Measurements from ENCODE around the gene CACNB4. TPM values are rescaled to one million over a fixed set of nuclear protein-coding genes. Genes with fewer than 3 reads are reported as not detected.
"Not testable (repeated sequence)": the region's sequence is repeated elsewhere in the genome, so short reads cannot be mapped to it uniquely, and the experiment has no call there.

CACNB4 gene
- total and polyA plus RNA-seq, 4 experiments from 2014 or later, result 0.47 to 0.64 TPM; not detected in 2

DNA sequence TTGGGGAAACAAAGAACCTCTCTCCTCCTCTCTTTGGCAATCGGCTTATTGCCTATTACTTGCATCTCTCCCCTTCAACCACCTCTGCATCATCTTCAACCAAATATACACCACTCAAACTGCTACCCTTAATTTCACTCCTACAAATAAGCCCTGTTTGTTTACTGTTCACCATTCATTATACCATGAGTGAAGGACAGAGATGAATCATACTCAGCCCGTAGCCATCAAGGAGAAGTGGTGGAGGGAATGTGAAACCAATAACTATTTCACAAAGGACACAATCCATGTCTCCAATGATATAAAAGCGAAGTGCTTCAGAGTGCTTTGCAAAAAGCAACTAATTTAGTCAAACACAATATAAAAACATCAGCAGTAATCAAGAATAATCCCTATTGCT is 76.8 kb downstream of the CACNB4 start:
- Histone ChIP-seq H3K36me3 (ENCODE audit: insufficient read depth, low read length) (no peaks in the 10 kb centered on the region), H3K27me3 (ENCODE audit: insufficient read depth, low read length) (no peaks in the 10 kb centered on the region), H3K27ac (ENCODE audit: low read depth, low read length) (no peak overlapping the region), H3K4me1 (ENCODE audit: insufficient read depth, low read length) (no peaks in the 10 kb centered on the region), H3K4me3 (ENCODE audit: low read length in 2 of 2) (no peak overlapping the region), H3K9me3 (ENCODE audit: control insufficient read depth in 1 of 2, low read length in 2 of 2) (no peaks in the 10 kb centered on the region)
- H3K36me3 Mint-ChIP-seq, result no peaks in the 10 kb centered on the region
- H3K4me1 Mint-ChIP-seq, result peaks cover 6 to 10% (median 8%) of the 10 kb centered on the region in 4 donors
- peaks cover 1 to 11% of the 10 kb centered on the region in 2 donors for H3K27me3 Mint-ChIP-seq
- no peak for DNase-seq
- H3K9me3 Mint-ChIP-seq, result no peaks in the 10 kb centered on the region
- H3K27ac Mint-ChIP-seq, result no peak overlapping the region
- intact Hi-C loops (cut with micrococcal nuclease), result no loop called here
- no peak overlapping the region for H3K4me3 Mint-ChIP-seq
- CTCF ChIA-PET (ENCODE audit: partially characterized antibody), result interaction anchor here (0.9 kb wide), 1 partner anchor 9 kb away, joined by 4 read pairs; no protein-coding TSS in a partner anchor
- POLR2A ChIA-PET (ENCODE audit: partially characterized antibody), result no interaction called here

GRCh38 chr2:152021001-152021400 is 77.8 kb downstream of the CACNB4 start:
- H3K4me1 Mint-ChIP-seq; H3K27me3 ChIP-seq (ENCODE audit: insufficient read depth, low read length); H3K4me3 Mint-ChIP-seq; H3K36me3 ChIP-seq (ENCODE audit: insufficient read depth, low read length); H3K4me1 ChIP-seq (ENCODE audit: insufficient read depth, low read length); H3K9me3 ChIP-seq (ENCODE audit: control insufficient read depth in 1 of 2, low read length in 2 of 2); POLR2A ChIA-PET (ENCODE audit: partially characterized antibody); DNase-seq; H3K4me3 ChIP-seq (ENCODE audit: low read length in 2 of 2); H3K36me3 Mint-ChIP-seq; H3K27ac ChIP-seq (ENCODE audit: low read depth, low read length); H3K27ac Mint-ChIP-seq; intact Hi-C loops (cut with micrococcal nuclease); H3K9me3 Mint-ChIP-seq: not testable (repeated sequence)
- CTCF ChIA-PET (ENCODE audit: partially characterized antibody), result interaction anchor here (0.9 kb wide), 1 partner anchor 8 kb away, joined by 4 read pairs; no protein-coding TSS in a partner anchor
- peaks cover 3 to 11% of the 10 kb centered on the region in 2 donors for H3K27me3 Mint-ChIP-seq

DNA sequence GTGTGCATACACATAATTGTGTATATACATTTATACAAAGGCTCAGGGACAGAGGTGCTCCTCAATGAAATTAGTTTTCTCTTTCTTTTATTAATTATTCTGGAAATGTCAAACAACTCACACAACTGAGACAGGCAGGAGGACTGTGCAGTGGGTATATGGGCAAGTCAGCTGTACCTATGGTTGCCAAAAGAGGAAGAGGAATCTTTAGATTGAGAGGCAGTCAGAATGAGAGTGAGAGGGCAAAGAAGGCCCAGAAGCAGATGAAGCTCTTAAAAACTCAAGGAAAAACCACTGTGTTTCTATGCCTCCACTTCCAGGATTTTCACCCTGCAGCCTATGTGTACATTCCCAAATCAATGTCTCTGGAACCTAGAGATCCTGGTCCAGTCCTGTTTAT is 79.1 kb downstream of the CACNB4 start:
- H3K36me3 Mint-ChIP-seq, result no peaks in the 10 kb centered on the region
- ChIA-PET CTCF (ENCODE audit: partially characterized antibody) (no interaction called here), POLR2A (ENCODE audit: partially characterized antibody) (no interaction called here)
- intact Hi-C loops (cut with micrococcal nuclease), result no loop called here
- H3K9me3 Mint-ChIP-seq, result no peaks in the 10 kb centered on the region
- no peaks in the 10 kb centered on the region for H3K36me3 ChIP-seq (ENCODE audit: insufficient read depth, low read length)
- H3K27ac ChIP-seq (ENCODE audit: low read depth, low read length), result no peak overlapping the region
- no peak for DNase-seq
- no peak overlapping the region for H3K4me3 ChIP-seq (ENCODE audit: low read length in 2 of 2)
- no peak overlapping the region for H3K4me3 Mint-ChIP-seq
- no peak overlapping the region for H3K27ac Mint-ChIP-seq
- H3K4me1 ChIP-seq (ENCODE audit: insufficient read depth, low read length), result no peaks in the 10 kb centered on the region
- H3K27me3 Mint-ChIP-seq, result peaks cover 3 to 13% of the 10 kb centered on the region in 2 donors
- no peaks in the 10 kb centered on the region for H3K27me3 ChIP-seq (ENCODE audit: insufficient read depth, low read length)
- H3K9me3 ChIP-seq (ENCODE audit: control insufficient read depth in 1 of 2, low read length in 2 of 2), result no peaks in the 10 kb centered on the region
- no peaks in the 10 kb centered on the region for H3K4me1 Mint-ChIP-seq

GRCh38 chr2:152016181-152017120 is 82.4 kb downstream of the CACNB4 start:
- Mint-ChIP-seq H3K4me1 (no peaks in the 10 kb centered on the region), H3K27me3 (peaks cover 7 to 14% of the 10 kb centered on the region in 2 donors), H3K4me3 (no peak overlapping the region), H3K27ac (no peak overlapping the region), H3K36me3 (no peaks in the 10 kb centered on the region), H3K9me3 (no peaks in the 10 kb centered on the region)
- POLR2A ChIA-PET (ENCODE audit: partially characterized antibody), result no interaction called here
- CTCF ChIA-PET (ENCODE audit: partially characterized antibody), result interaction anchor here (9.1 kb wide), 1 partner anchor 10 kb away, joined by 88 read pairs; no protein-coding TSS in a partner anchor
- no peak overlapping the region for H3K27ac ChIP-seq (ENCODE audit: low read depth, low read length)
- H3K4me1 ChIP-seq (ENCODE audit: insufficient read depth, low read length), result no peaks in the 10 kb centered on the region
- no peaks in the 10 kb centered on the region for H3K27me3 ChIP-seq (ENCODE audit: insufficient read depth, low read length)
- DNase-seq, result no peak
- no peak overlapping the region for H3K4me3 ChIP-seq (ENCODE audit: low read length in 2 of 2)
- intact Hi-C loops (cut with micrococcal nuclease), result no loop called here
- no peaks in the 10 kb centered on the region for H3K36me3 ChIP-seq (ENCODE audit: insufficient read depth, low read length)
- H3K9me3 ChIP-seq (ENCODE audit: control insufficient read depth in 1 of 2, low read length in 2 of 2), result no peaks in the 10 kb centered on the region

- intact Hi-C loops (cut with micrococcal nuclease), result no loop called here
- no peaks in the 10 kb centered on the region for H3K27me3 ChIP-seq (ENCODE audit: insufficient read depth, low read length)
- no peak overlapping the region for H3K4me3 Mint-ChIP-seq
- H3K27ac ChIP-seq (ENCODE audit: low read depth, low read length), result no peak overlapping the region
- no peak for DNase-seq
- CTCF ChIA-PET (ENCODE audit: partially characterized antibody), result interaction anchor here (9.1 kb wide), 1 partner anchor 10 kb away, joined by 88 read pairs; no protein-coding TSS in a partner anchor
- H3K36me3 Mint-ChIP-seq, result no peaks in the 10 kb centered on the region
- H3K9me3 Mint-ChIP-seq, result no peaks in the 10 kb centered on the region
- H3K4me1 Mint-ChIP-seq, result no peaks in the 10 kb centered on the region
- H3K4me1 ChIP-seq (ENCODE audit: insufficient read depth, low read length), result no peaks in the 10 kb centered on the region
- peaks cover 8 to 14% of the 10 kb centered on the region in 2 donors for H3K27me3 Mint-ChIP-seq
- no peaks in the 10 kb centered on the region for H3K36me3 ChIP-seq (ENCODE audit: insufficient read depth, low read length)
- POLR2A ChIA-PET (ENCODE audit: partially characterized antibody), result no interaction called here
- H3K27ac Mint-ChIP-seq, result no peak overlapping the region
- no peak overlapping the region for H3K4me3 ChIP-seq (ENCODE audit: low read length in 2 of 2)
- H3K9me3 ChIP-seq (ENCODE audit: control insufficient read depth in 1 of 2, low read length in 2 of 2), result no peaks in the 10 kb centered on the region
Observed at GRCh38 chr2:152015552-152015951, 83.3 kb downstream of the CACNB4 start.

- no peak for DNase-seq
- H3K4me1 Mint-ChIP-seq, result no peaks in the 10 kb centered on the region
- no peak overlapping the region for H3K27ac Mint-ChIP-seq
- H3K4me3 Mint-ChIP-seq, result no peak overlapping the region
- H3K36me3 ChIP-seq (ENCODE audit: insufficient read depth, low read length), result no peaks in the 10 kb centered on the region
- intact Hi-C loops (cut with micrococcal nuclease), result no loop called here
- no peaks in the 10 kb centered on the region for H3K27me3 ChIP-seq (ENCODE audit: insufficient read depth, low read length)
- H3K9me3 Mint-ChIP-seq, result no peaks in the 10 kb centered on the region
- ChIA-PET CTCF (ENCODE audit: partially characterized antibody) (interaction anchor here (1.0 to 9.1 kb wide), 4 partner anchors 9 to 14 kb away, joined by 3 to 88 read pairs (median 4); no protein-coding TSS in a partner anchor), POLR2A (ENCODE audit: partially characterized antibody) (no interaction called here)
- no peaks in the 10 kb centered on the region for H3K4me1 ChIP-seq (ENCODE audit: insufficient read depth, low read length)
- H3K27me3 Mint-ChIP-seq, result peaks cover 8 to 9% of the 10 kb centered on the region in 2 donors
- no peak overlapping the region for H3K27ac ChIP-seq (ENCODE audit: low read depth, low read length)
- H3K4me3 ChIP-seq (ENCODE audit: low read length in 2 of 2), result no peak overlapping the region
- no peaks in the 10 kb centered on the region for H3K9me3 ChIP-seq (ENCODE audit: control insufficient read depth in 1 of 2, low read length in 2 of 2)
- no peaks in the 10 kb centered on the region for H3K36me3 Mint-ChIP-seq
Observed at GRCh38 chr2:152012697-152013096, 86.1 kb downstream of the CACNB4 start.

DNA sequence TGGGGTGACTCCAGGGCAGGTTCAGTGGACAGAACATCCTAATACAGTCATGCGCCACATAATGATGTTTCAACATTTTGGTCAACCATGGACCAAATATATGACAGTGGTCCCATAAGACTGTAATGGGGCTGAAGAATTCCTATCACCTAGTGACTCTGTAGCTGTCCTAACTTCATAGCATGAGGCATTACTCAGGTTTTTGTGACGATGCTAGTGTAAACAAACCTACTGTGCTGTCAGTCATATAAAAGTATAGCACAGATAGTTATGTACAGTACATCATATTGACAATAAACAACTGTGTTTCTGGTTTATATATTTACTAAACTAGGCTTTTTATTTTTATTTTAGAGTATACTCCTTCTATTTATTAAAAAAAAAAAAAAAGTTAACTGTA is 87.1 kb downstream of the CACNB4 start:
- no peaks in the 10 kb centered on the region for H3K36me3 ChIP-seq (ENCODE audit: insufficient read depth, low read length)
- no peaks in the 10 kb centered on the region for H3K9me3 ChIP-seq (ENCODE audit: control insufficient read depth in 1 of 2, low read length in 2 of 2)
- Mint-ChIP-seq H3K27me3 (peaks cover 6 to 10% of the 10 kb centered on the region in 2 donors), H3K4me1 (no peaks in the 10 kb centered on the region), H3K4me3 (no peak overlapping the region), H3K27ac (no peak overlapping the region), H3K9me3 (no peaks in the 10 kb centered on the region), H3K36me3 (no peaks in the 10 kb centered on the region)
- no peaks in the 10 kb centered on the region for H3K4me1 ChIP-seq (ENCODE audit: insufficient read depth, low read length)
- ChIA-PET CTCF (ENCODE audit: partially characterized antibody) (interaction anchor here (1.0 to 9.1 kb wide), 5 partner anchors 8 to 16 kb away, joined by 3 to 88 read pairs (median 5); no protein-coding TSS in a partner anchor), POLR2A (ENCODE audit: partially characterized antibody) (no interaction called here)
- intact Hi-C loops (cut with micrococcal nuclease), result no loop called here
- H3K27me3 ChIP-seq (ENCODE audit: insufficient read depth, low read length), result no peaks in the 10 kb centered on the region
- H3K27ac ChIP-seq (ENCODE audit: low read depth, low read length), result no peak overlapping the region
- no peak overlapping the region for H3K4me3 ChIP-seq (ENCODE audit: low read length in 2 of 2)
- no peak for DNase-seq
